Measurements from ENCODE around the gene CACNA1C. TPM values are rescaled to one million over a fixed set of nuclear protein-coding genes. Genes with fewer than 3 reads are reported as not detected.

The CACNA1C gene
- polyA plus RNA-seq, 1 donor = 11.4 TPM

GRCh38 chr12:2456122-2456812 lies 403.5 kb downstream of the CACNA1C start:
- DNase-seq = no peak

- DNase-seq = no peak
These were observed 404.0 kb downstream of the CACNA1C start for GRCh38 chr12:2456813-2457186.

- no peak for DNase-seq
These were observed 404.6 kb downstream of the CACNA1C start for GRCh38 chr12:2457215-2457932.

- DNase-seq = no peak
These were observed 405.2 kb downstream of the CACNA1C start for GRCh38 chr12:2457933-2458414.

GRCh38 chr12:2460051-2460670 lies 407.4 kb downstream of the CACNA1C start:
- no peak for DNase-seq

- DNase-seq = no peak
These were observed 408.3 kb downstream of the CACNA1C start for GRCh38 chr12:2461046-2461445.

GRCh38 chr12:2461645-2462044 lies 408.9 kb downstream of the CACNA1C start:
- DNase-seq = no peak

GRCh38 chr12:2462087-2462486 lies 409.3 kb downstream of the CACNA1C start:
- no peak for DNase-seq

GRCh38 chr12:2463719-2464118 lies 410.9 kb downstream of the CACNA1C start:
- no peak for DNase-seq

GRCh38 chr12:2465681-2466080 lies 412.9 kb downstream of the CACNA1C start:
- no peak for DNase-seq

- DNase-seq = no peak
These were observed 413.4 kb downstream of the CACNA1C start for GRCh38 chr12:2466211-2466610.

GRCh38 chr12:2467447-2468195 lies 414.8 kb downstream of the CACNA1C start:
- no peak for DNase-seq

- DNase-seq = no peak
These were observed 423.2 kb downstream of the CACNA1C start for GRCh38 chr12:2475984-2476383.

- no peak for DNase-seq
These were observed 424.4 kb downstream of the CACNA1C start for GRCh38 chr12:2477009-2477766.

- DNase-seq = no peak
These were observed 427.2 kb downstream of the CACNA1C start for GRCh38 chr12:2479851-2480535.

GRCh38 chr12:2481346-2481745 lies 428.6 kb downstream of the CACNA1C start:
- DNase-seq = no peak

GRCh38 chr12:2481951-2482350 lies 429.2 kb downstream of the CACNA1C start:
- DNase-seq = no peak

GRCh38 chr12:2482938-2483660 lies 430.3 kb downstream of the CACNA1C start:
- DNase-seq = no peak

- DNase-seq = no peak
These were observed 430.9 kb downstream of the CACNA1C start for GRCh38 chr12:2483713-2484112.

- no peak for DNase-seq
These were observed 431.5 kb downstream of the CACNA1C start for GRCh38 chr12:2484141-2484776.
